Endothelial cell (in vitro differentiated cells): ENCODE data around the gene PSMG2. TPM values are rescaled to one million over a fixed set of nuclear protein-coding genes. Genes with fewer than 3 reads are reported as not detected.

Experiments
- DNase-seq: peaks from one replicate; pipeline ENCODE4 v3.0.0; 2021; ENCODE audit warnings: low spot score
- H3K27ac Mint-ChIP-seq: one replicate; pipeline ENCODE4 v1.8.0; 2021; ENCODE audit warnings: mixed read lengths, inconsistent platforms; ENCODE audit not compliant: unreplicated experiment
- H3K27me3 Mint-ChIP-seq: one replicate; pipeline ENCODE4 v1.8.0; 2021; ENCODE audit warnings: mild to moderate bottlenecking, moderate library complexity, mixed read lengths, inconsistent platforms; ENCODE audit not compliant: unreplicated experiment
- H3K36me3 Mint-ChIP-seq: one replicate; pipeline ENCODE4 v1.8.0; 2021; ENCODE audit warnings: mild to moderate bottlenecking, low read depth, mixed read lengths, inconsistent platforms; ENCODE audit not compliant: unreplicated experiment
- H3K4me1 Mint-ChIP-seq: one replicate; pipeline ENCODE4 v1.8.0; 2021; ENCODE audit warnings: mild to moderate bottlenecking, mixed read lengths, inconsistent platforms; ENCODE audit not compliant: unreplicated experiment
- H3K4me3 Mint-ChIP-seq: one replicate; pipeline ENCODE4 v1.8.0; 2021; ENCODE audit warnings: mild to moderate bottlenecking, mixed read lengths, inconsistent platforms; ENCODE audit not compliant: unreplicated experiment
- H3K9me3 Mint-ChIP-seq: one replicate; pipeline ENCODE4 v1.8.0; 2021; ENCODE audit warnings: mixed read lengths, inconsistent platforms; ENCODE audit not compliant: unreplicated experiment
- total RNA-seq: library from RNA; stranded (reverse); fragmentation: NEBNext Ultra II Directional; extraction: Animal tissue kit (Norgen Biotek cat#: 25700); gene quantifications from one replicate; pipeline ENCODE4 v1.2.1, GENCODE V29; 2021; ENCODE audit not compliant: unreplicated experiment
- TF ChIP-seq, protein P1 (sequence below): fragments of 200-600 bp; sonication (generic); IDR thresholded peaks from one replicate; pipeline ENCODE4 v1.5.0; 2021; ENCODE audit warnings: antibody characterized with exemption; ENCODE audit not compliant: unreplicated experiment

Gene PSMG2
- total RNA-seq, 1 donor from 2014 or later: 70.4 TPM

GRCh38 chr18:12657684-12658425, 45.0 kb upstream of the PSMG2 start, which contains the start of gene SPIRE1:
Gene SPIRE1, minus strand, starts transcription at chr18:12658107. Its CDS starts 241 bp downstream, at chr18:12657866.
- peak; percentile 68 for DNase-seq
- peaks cover 6% of the 10 kb centered on the region for H3K27me3 Mint-ChIP-seq
- H3K9me3 Mint-ChIP-seq: no peaks in the 10 kb centered on the region
- TF ChIP-seq, protein P1, sequence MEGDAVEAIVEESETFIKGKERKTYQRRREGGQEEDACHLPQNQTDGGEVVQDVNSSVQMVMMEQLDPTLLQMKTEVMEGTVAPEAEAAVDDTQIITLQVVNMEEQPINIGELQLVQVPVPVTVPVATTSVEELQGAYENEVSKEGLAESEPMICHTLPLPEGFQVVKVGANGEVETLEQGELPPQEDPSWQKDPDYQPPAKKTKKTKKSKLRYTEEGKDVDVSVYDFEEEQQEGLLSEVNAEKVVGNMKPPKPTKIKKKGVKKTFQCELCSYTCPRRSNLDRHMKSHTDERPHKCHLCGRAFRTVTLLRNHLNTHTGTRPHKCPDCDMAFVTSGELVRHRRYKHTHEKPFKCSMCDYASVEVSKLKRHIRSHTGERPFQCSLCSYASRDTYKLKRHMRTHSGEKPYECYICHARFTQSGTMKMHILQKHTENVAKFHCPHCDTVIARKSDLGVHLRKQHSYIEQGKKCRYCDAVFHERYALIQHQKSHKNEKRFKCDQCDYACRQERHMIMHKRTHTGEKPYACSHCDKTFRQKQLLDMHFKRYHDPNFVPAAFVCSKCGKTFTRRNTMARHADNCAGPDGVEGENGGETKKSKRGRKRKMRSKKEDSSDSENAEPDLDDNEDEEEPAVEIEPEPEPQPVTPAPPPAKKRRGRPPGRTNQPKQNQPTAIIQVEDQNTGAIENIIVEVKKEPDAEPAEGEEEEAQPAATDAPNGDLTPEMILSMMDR: no peak
- peaks cover 4% of the 10 kb centered on the region for H3K36me3 Mint-ChIP-seq
- peaks cover 32% of the 10 kb centered on the region for H3K4me1 Mint-ChIP-seq
- H3K27ac Mint-ChIP-seq: peak within 1 kb of the TSS; percentile 96
- peak within 1 kb of the TSS; percentile 97 for H3K4me3 Mint-ChIP-seq

- peaks cover 6% of the 10 kb centered on the region for H3K27me3 Mint-ChIP-seq
- TF ChIP-seq, protein P1: no peak
- peak overlapping the region; percentile 91 for H3K27ac Mint-ChIP-seq
- H3K9me3 Mint-ChIP-seq: no peaks in the 10 kb centered on the region
- peak overlapping the region; percentile 97 for H3K4me3 Mint-ChIP-seq
- peaks cover 4% of the 10 kb centered on the region for H3K36me3 Mint-ChIP-seq
- DNase-seq: peak; percentile 64
- peaks cover 29% of the 10 kb centered on the region for H3K4me1 Mint-ChIP-seq
Measured at GRCh38 chr18:12658426-12659138, 44.3 kb upstream of the PSMG2 start.

- peaks cover 6% of the 10 kb centered on the region for H3K27me3 Mint-ChIP-seq
- DNase-seq: peak; percentile 41
- H3K36me3 Mint-ChIP-seq: peaks cover 4% of the 10 kb centered on the region
- TF ChIP-seq, protein P1: peak; percentile 84
- H3K4me1 Mint-ChIP-seq: peaks cover 27% of the 10 kb centered on the region
- no peaks in the 10 kb centered on the region for H3K9me3 Mint-ChIP-seq
- H3K27ac Mint-ChIP-seq: peak overlapping the region; percentile 59
- peak overlapping the region; percentile 74 for H3K4me3 Mint-ChIP-seq
Measured at GRCh38 chr18:12659904-12660605, 42.8 kb upstream of the PSMG2 start.

GRCh38 chr18:12668041-12668440, 34.8 kb upstream of the PSMG2 start:
- no peak for DNase-seq
- Mint-ChIP-seq H3K9me3 (no peaks in the 10 kb centered on the region), H3K4me1 (no peaks in the 10 kb centered on the region), H3K36me3 (peaks cover 3% of the 10 kb centered on the region), H3K27me3 (no peaks in the 10 kb centered on the region), H3K4me3 (no peak overlapping the region), H3K27ac (no peak overlapping the region)
- TF ChIP-seq, protein P1: no peak
